SJCRH30 (cell line): Measurements from ENCODE around the gene SOX11. TPM values are rescaled to one million over a fixed set of nuclear protein-coding genes. Genes with fewer than 3 reads are reported as not detected.

ENCODE experiments used
- DNase-seq, 2 experiments: peaks; one replicate each; pipeline ENCODE4 v3.0.0-alpha.2; 2015 to 2020
- H3K27ac ChIP-seq: fragments of 250-450 bp; sonication (Bioruptor Pico); 2 replicates; pipeline ENCODE4 v1.5.1; 2020; ENCODE audit warnings: mild to moderate bottlenecking, moderate library complexity
- H3K27me3 ChIP-seq: fragments of 250-450 bp; sonication (Bioruptor Pico); 2 replicates; pipeline ENCODE4 v1.5.1; 2020; ENCODE audit warnings: mild to moderate bottlenecking, moderate library complexity
- H3K36me3 ChIP-seq: fragments of 250-450 bp; sonication (Bioruptor Pico); 2 replicates; pipeline ENCODE4 v1.5.1; 2020; ENCODE audit warnings: mild to moderate bottlenecking, moderate library complexity
- H3K4me1 ChIP-seq: fragments of 250-450 bp; sonication (Bioruptor Pico); 2 replicates; pipeline ENCODE4 v1.5.1; 2020; ENCODE audit warnings: mild to moderate bottlenecking, moderate library complexity
- H3K4me3 ChIP-seq: fragments of 250-450 bp; sonication (Bioruptor Pico); 2 replicates; pipeline ENCODE4 v1.5.1; 2020; ENCODE audit warnings: mild to moderate bottlenecking, moderate library complexity
- H3K9me3 ChIP-seq: fragments of 250-450 bp; sonication (Bioruptor Pico); replicated peaks from 2 replicates; pipeline ENCODE4 v1.5.1; 2020; ENCODE audit warnings: mild to moderate bottlenecking, moderate library complexity
- total RNA-seq: library from RNA; depleted of rRNA; stranded (reverse); fragments of >200 nt; shearing (Covaris generic); gene quantifications from 2 replicates; pipeline ENCODE4 v1.2.3, GENCODE V29; 2014

Gene SOX11
- total RNA-seq, 1 experiment from 2014 or later, result 19.8 TPM

DNA sequence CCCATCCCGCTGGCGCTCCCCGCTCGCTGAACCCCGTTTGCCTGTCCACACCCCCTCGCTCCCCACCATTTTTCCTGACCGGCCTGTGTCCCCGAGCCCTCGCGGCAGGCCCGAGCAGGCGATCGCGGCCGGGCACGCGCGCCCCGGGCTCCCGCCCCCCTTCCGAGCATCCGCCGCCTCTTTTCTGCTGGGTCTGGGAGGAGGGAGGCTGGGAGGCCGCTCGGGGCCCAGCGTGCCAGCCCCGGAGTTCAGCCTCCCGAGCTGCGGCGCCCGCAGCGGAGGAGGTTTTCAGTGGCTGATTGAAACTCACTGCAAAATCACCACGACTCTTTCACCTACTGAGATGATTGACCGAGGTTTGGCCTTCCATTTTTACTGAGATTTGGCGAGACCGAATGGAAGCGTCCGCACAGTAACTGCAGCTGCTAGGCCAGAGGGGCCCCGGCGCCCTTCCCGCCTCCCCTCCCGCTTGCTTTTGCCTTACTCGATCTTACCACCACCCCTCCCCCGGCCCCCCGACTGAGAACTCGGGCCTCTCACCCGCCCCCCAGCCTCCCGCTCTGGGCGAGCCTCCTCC, 4.8 kb downstream of the SOX11 start:
- Histone ChIP-seq H3K4me1 (peaks cover 3% of the 10 kb centered on the region), H3K4me3 (peak overlapping the region; percentile 91), H3K9me3 (no peaks in the 10 kb centered on the region), H3K27me3 (no peaks in the 10 kb centered on the region), H3K36me3 (peaks cover 6% of the 10 kb centered on the region; the same call in 1 of the 2 replicates), H3K27ac (peak overlapping the region; percentile 89)
- DNase-seq, result peak; percentile 78 to 83

GRCh38 chr2:5697562-5697961, 5.4 kb downstream of the SOX11 start:
- H3K36me3 ChIP-seq, result peaks cover 6% of the 10 kb centered on the region; the same call in 1 of the 2 replicates
- peak in 1 of 2 experiments; percentile 55 for DNase-seq
- H3K27me3 ChIP-seq, result no peaks in the 10 kb centered on the region
- H3K27ac ChIP-seq, result peak overlapping the region; percentile 89
- peaks cover 3% of the 10 kb centered on the region for H3K4me1 ChIP-seq
- no peaks in the 10 kb centered on the region for H3K9me3 ChIP-seq
- H3K4me3 ChIP-seq, result peak overlapping the region; percentile 91

DNA sequence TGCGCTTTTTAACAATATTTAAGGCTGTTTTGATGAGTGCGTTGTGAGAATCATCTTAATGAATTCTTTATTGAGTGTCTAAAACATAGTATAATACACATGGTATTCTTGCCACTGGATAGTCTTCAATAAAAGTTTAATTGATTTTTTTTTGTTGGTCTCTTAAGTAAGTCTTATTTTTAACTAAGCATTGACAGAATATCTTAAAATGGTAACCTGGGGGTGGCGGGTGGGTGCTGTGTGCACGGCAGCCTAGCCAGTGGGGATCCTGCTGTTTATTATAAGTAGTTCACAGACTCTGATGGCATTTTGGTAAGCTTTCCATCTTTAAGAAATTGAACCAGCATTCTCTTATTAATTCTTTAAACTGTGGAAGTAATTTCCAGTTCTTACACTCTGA, 6.0 kb downstream of the SOX11 start:
- Histone ChIP-seq H3K27me3 (no peaks in the 10 kb centered on the region), H3K4me1 (peaks cover 3% of the 10 kb centered on the region), H3K27ac (peak overlapping the region; percentile 89; the same call in 1 of the 2 replicates), H3K9me3 (no peaks in the 10 kb centered on the region), H3K4me3 (peak overlapping the region; percentile 91), H3K36me3 (peaks cover 6% of the 10 kb centered on the region; the same call in 1 of the 2 replicates)
- DNase-seq, result no peak

DNA sequence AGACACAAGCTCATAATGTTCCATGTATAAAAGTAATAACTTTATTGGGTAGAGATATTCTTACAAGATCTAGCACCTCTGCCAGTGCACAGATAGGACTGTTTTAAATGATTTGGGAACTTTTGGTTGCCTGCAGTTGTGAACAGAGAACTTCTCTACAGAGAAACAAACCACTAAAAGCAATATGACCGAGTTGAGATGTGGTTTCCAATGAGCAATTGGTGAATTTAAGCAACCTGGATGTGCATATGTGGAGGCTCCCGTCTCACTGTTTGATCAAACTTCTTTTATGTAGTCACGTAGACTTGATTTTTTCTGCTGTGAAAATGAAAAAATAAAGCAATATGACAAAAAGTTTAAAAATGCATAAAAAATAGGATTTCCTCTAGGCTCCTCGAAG, 7.8 kb downstream of the SOX11 start:
- Histone ChIP-seq H3K27me3 (no peaks in the 10 kb centered on the region), H3K27ac (no peak overlapping the region), H3K36me3 (peaks cover 6% of the 10 kb centered on the region; the same call in 1 of the 2 replicates), H3K4me1 (peaks cover 3% of the 10 kb centered on the region), H3K4me3 (no peak overlapping the region), H3K9me3 (no peaks in the 10 kb centered on the region)
- DNase-seq, result no peak

DNA sequence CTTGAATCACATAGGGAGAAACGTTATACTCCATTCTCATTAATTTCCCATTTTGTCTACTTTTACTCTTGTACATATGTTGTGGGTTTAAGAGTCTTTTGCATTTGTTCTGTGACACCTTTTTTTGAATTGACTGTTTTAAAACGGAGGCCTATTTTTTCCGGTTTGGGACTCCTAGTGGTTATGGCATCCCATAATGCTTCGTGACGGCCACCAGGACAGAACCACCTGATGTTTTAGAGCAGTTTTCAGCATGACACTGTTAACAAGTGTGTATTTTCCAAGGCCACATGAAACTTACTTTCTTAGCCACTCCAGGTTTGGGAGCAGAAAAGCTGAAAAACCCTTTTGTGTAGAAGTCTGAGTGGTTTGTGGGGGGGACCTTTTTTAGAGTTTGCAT, 8.4 kb downstream of the SOX11 start:
- H3K27me3 ChIP-seq, result no peaks in the 10 kb centered on the region
- H3K4me1 ChIP-seq, result peaks cover 3% of the 10 kb centered on the region
- no peak overlapping the region for H3K27ac ChIP-seq
- H3K36me3 ChIP-seq, result peaks cover 6% of the 10 kb centered on the region; the same call in 1 of the 2 replicates
- H3K4me3 ChIP-seq, result no peak overlapping the region
- H3K9me3 ChIP-seq, result no peaks in the 10 kb centered on the region
- no peak for DNase-seq

- no peaks in the 10 kb centered on the region for H3K9me3 ChIP-seq
- peaks cover 6% of the 10 kb centered on the region; the same call in 1 of the 2 replicates for H3K36me3 ChIP-seq
- no peak overlapping the region for H3K27ac ChIP-seq
- H3K4me1 ChIP-seq, result peaks cover 3% of the 10 kb centered on the region
- H3K27me3 ChIP-seq, result no peaks in the 10 kb centered on the region
- DNase-seq, result no peak
- H3K4me3 ChIP-seq, result no peak overlapping the region
Observed at GRCh38 chr2:5701266-5701665, 9.1 kb downstream of the SOX11 start.

DNA sequence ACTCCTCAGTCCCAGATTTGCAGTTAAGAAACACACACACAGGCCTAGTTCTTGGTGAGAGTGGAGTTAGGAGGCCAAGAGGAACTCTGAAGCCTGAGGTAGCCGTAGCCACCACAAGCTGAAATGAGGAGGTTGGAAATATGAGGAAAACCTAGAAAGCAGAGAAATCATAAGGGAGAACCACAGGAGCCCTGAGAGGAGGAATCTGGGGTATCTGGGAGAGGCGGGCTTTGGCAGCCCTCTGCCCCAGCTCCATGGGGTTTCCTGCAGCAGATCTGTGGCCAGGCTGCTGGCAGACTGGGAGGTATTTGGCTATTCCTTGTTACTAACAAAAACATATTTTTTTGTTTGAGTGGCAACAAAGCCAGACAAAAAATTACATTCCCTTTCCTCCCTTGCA, 11.0 kb downstream of the SOX11 start:
- Histone ChIP-seq H3K36me3 (peaks cover 6% of the 10 kb centered on the region; the same call in 1 of the 2 replicates), H3K9me3 (no peaks in the 10 kb centered on the region), H3K27me3 (no peaks in the 10 kb centered on the region), H3K4me3 (no peak overlapping the region), H3K4me1 (no peaks in the 10 kb centered on the region; the same call in 1 of the 2 replicates), H3K27ac (no peak overlapping the region)
- no peak for DNase-seq

- H3K9me3 ChIP-seq, result 0 out of 2 replicates have a peak, but pooled peaks cover 4% of the 10 kb centered on the region
- no peak overlapping the region for H3K27ac ChIP-seq
- DNase-seq, result no peak
- H3K4me3 ChIP-seq, result no peak overlapping the region
- no peaks in the 10 kb centered on the region; the same call in 1 of the 2 replicates for H3K36me3 ChIP-seq
- H3K4me1 ChIP-seq, result no peaks in the 10 kb centered on the region
- no peaks in the 10 kb centered on the region for H3K27me3 ChIP-seq
Observed at GRCh38 chr2:5705490-5705889, 13.3 kb downstream of the SOX11 start.

- Histone ChIP-seq H3K27me3 (no peaks in the 10 kb centered on the region), H3K9me3 (0 out of 2 replicates have a peak, but pooled peaks cover 5% of the 10 kb centered on the region), H3K4me1 (no peaks in the 10 kb centered on the region), H3K4me3 (no peak overlapping the region), H3K27ac (no peak overlapping the region), H3K36me3 (no peaks in the 10 kb centered on the region; the same call in 1 of the 2 replicates)
- no peak for DNase-seq
Observed at GRCh38 chr2:5706717-5707455, 14.7 kb downstream of the SOX11 start.

DNA sequence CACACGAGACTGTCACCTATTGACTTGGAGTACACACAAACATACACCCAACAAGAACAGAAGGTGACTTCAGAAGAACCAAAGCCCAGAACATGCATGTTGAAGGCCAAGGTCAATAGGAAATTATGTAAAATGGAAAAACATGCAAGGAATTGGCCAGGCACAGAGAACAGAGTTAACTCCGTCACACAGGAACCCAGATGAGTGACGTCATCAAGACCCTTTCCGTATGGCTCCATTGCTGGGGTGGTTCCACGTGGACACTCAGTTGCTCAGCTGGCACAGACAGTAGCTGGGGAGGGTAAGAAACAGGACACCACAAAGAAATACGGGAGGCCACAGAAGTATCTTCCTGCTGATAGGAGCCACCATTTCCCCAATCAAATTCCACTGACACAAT, 18.4 kb downstream of the SOX11 start:
- no peak overlapping the region for H3K27ac ChIP-seq
- no peaks in the 10 kb centered on the region for H3K4me1 ChIP-seq
- no peaks in the 10 kb centered on the region for H3K36me3 ChIP-seq
- no peaks in the 10 kb centered on the region; the same call in 1 of the 2 replicates for H3K27me3 ChIP-seq
- no peak for DNase-seq
- no peak overlapping the region for H3K4me3 ChIP-seq
- H3K9me3 ChIP-seq, result 0 out of 2 replicates have a peak, but pooled peaks cover 5% of the 10 kb centered on the region

GRCh38 chr2:5713101-5713500, 20.9 kb downstream of the SOX11 start:
- Histone ChIP-seq H3K4me3 (no peak overlapping the region), H3K27ac (no peak overlapping the region), H3K4me1 (no peaks in the 10 kb centered on the region), H3K36me3 (no peaks in the 10 kb centered on the region), H3K27me3 (no peaks in the 10 kb centered on the region; the same call in 1 of the 2 replicates), H3K9me3 (0 out of 2 replicates have a peak, but pooled peaks cover 5% of the 10 kb centered on the region)
- DNase-seq, result no peak

- H3K36me3 ChIP-seq, result no peaks in the 10 kb centered on the region
- no peak for DNase-seq
- H3K27ac ChIP-seq, result no peak overlapping the region
- no peaks in the 10 kb centered on the region for H3K4me1 ChIP-seq
- H3K27me3 ChIP-seq, result no peaks in the 10 kb centered on the region; the same call in 1 of the 2 replicates
- H3K9me3 ChIP-seq, result 0 out of 2 replicates have a peak, but pooled peaks cover 5% of the 10 kb centered on the region
- H3K4me3 ChIP-seq, result no peak overlapping the region
Observed at GRCh38 chr2:5719629-5720334, 27.6 kb downstream of the SOX11 start.

DNA sequence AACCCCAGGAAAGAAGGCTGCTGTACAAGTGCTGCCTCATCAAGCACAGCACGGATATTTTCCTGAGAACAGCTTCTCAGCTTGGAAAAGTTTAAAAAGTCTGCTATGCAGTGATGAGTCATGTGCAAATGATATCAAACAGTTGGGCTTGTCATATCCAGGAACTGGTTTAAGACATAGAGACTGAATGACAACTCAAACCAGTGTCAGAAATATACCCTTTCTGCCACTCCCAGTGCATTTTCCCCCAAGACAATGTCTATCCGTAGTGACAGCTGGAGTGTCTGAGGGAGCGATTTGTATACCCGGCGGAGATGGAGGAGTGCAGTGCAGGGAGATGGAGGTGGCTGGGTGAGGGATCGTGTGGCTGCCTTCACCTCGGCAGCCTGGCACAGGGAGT, 28.2 kb downstream of the SOX11 start:
- Histone ChIP-seq H3K36me3 (no peaks in the 10 kb centered on the region), H3K4me1 (no peaks in the 10 kb centered on the region)

DNA sequence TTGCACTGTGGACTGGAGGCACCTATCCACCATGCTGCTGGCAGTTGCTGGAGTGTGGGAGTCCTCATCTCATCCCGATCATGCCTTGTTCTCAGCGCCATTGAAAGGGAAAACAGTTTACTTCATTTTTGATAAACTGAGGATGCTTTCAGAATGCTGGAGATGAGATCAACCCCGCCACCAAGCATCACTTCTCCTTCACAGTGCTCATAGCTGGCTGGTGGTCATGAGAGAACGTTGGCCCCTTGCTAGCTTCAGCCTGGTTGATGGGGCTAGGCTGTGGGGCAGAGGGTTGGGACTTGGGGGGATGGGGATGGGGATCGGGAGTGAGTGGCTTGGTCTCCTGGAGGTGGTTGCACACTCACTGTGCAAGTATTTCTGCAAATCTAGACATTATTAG, 30.1 kb downstream of the SOX11 start:
- Histone ChIP-seq H3K27me3 (no peaks in the 10 kb centered on the region), H3K27ac (no peak overlapping the region), H3K36me3 (no peaks in the 10 kb centered on the region), H3K9me3 (0 out of 2 replicates have a peak, but pooled peaks cover 5% of the 10 kb centered on the region), H3K4me3 (no peak overlapping the region), H3K4me1 (no peaks in the 10 kb centered on the region)
- DNase-seq, result no peak

More for the DNA sequence above, 28.2 kb downstream of the SOX11 start:
- no peak for DNase-seq
- Histone ChIP-seq H3K4me3 (no peak overlapping the region), H3K27ac (no peak overlapping the region), H3K9me3 (0 out of 2 replicates have a peak, but pooled peaks cover 5% of the 10 kb centered on the region), H3K27me3 (no peaks in the 10 kb centered on the region)
